OCI-LY7 (cell line): Measurements from ENCODE around the gene CDK14. TPM values are rescaled to one million over a fixed set of nuclear protein-coding genes. Genes with fewer than 3 reads are reported as not detected.

Experiments
- BruUV-seq: library from RNA; stranded (reverse); fragments of 400-500 nt; replicated peaks from 2 replicates; lab custom pipeline; 2021; lab: Mats Ljungman, UMichigan
- CTCF ChIA-PET: fragments of 300-600 bp; sonication (Branson Sonifier 250); formaldehyde crosslinking; loops from one replicate; lab custom pipeline; 2022; ENCODE audit warnings: antibody characterized with exemption; ENCODE audit not compliant: unreplicated experiment; lab: Charles Lee
- POLR2A ChIA-PET: fragments of 300-600 bp; sonication (Branson Sonifier 250); formaldehyde crosslinking; loops from one replicate; lab custom pipeline; 2022; ENCODE audit warnings: antibody characterized with exemption; lab: Charles Lee
- DNase-seq: peaks from one replicate; pipeline ENCODE4 v3.0.0-alpha.2; 2015; ENCODE audit warnings: low spot score
- H2AFZ ChIP-seq: fragments of 200-600 bp; sonication (generic), shearing (Covaris generic); 2 replicates; pipeline ENCODE4 v1.6.1; 2014; ENCODE audit warnings: mild to moderate bottlenecking, antibody characterized with exemption, low read length, moderate library complexity
- H3K27ac ChIP-seq: fragments of 200-600 bp; sonication (generic); 2 replicates; pipeline ENCODE4 v1.5.1; 2014; ENCODE audit warnings: mixed run types, low read depth, mild to moderate bottlenecking, moderate library complexity, low read length, inconsistent platforms; ENCODE audit not compliant: poor library complexity, severe bottlenecking
- H3K36me3 ChIP-seq: fragments of 200-600 bp; sonication (generic); 2 replicates; pipeline ENCODE4 v1.6.1; 2014; ENCODE audit warnings: mild to moderate bottlenecking, antibody characterized with exemption, low read length, moderate library complexity, mixed read lengths; ENCODE audit not compliant: insufficient read depth
- H3K4me1 ChIP-seq: fragments of 200-600 bp; sonication (generic); 2 replicates; pipeline ENCODE4 v1.5.1; 2014; ENCODE audit warnings: mild to moderate bottlenecking, low read length; ENCODE audit not compliant: insufficient read depth, poor library complexity, severe bottlenecking
- H3K4me2 ChIP-seq: fragments of 200-600 bp; sonication (generic); 2 replicates; pipeline ENCODE4 v1.6.1; 2014; ENCODE audit warnings: mild to moderate bottlenecking, low read length
- H3K4me3 ChIP-seq: fragments of 200-600 bp; sonication (generic); 2 replicates; pipeline ENCODE4 v1.5.1; 2014; ENCODE audit warnings: mild to moderate bottlenecking, low read depth, low read length; ENCODE audit not compliant: poor library complexity, severe bottlenecking
- H3K79me2 ChIP-seq: fragments of 200-600 bp; sonication (generic); 2 replicates; pipeline ENCODE4 v1.6.1; 2016; ENCODE audit warnings: low read depth, mild to moderate bottlenecking, low read length, moderate library complexity, mixed read lengths; ENCODE audit not compliant: insufficient read depth
- H3K9me2 ChIP-seq: fragments of 200-600 bp; sonication (generic); 2 replicates; pipeline ENCODE4 v1.6.1; 2016; ENCODE audit warnings: mild to moderate bottlenecking, low read length, mixed read lengths; ENCODE audit not compliant: insufficient read depth
- H3K9me3 ChIP-seq: fragments of 200-600 bp; sonication (generic); 2 replicates; pipeline ENCODE4 v1.6.1; 2014; ENCODE audit warnings: mild to moderate bottlenecking, mixed run types, low read length, mixed read lengths
- H4K20me1 ChIP-seq: fragments of 200-600 bp; sonication (generic); 2 replicates; pipeline ENCODE4 v1.6.1; 2014; ENCODE audit warnings: mild to moderate bottlenecking, antibody characterized with exemption, low read length, moderate library complexity, mixed read lengths; ENCODE audit not compliant: insufficient read depth
- CTCF ChIP-seq: fragments of 200-600 bp; sonication (generic); conservative IDR thresholded peaks from 2 replicates; pipeline ENCODE4 v1.5.1; 2014; ENCODE audit warnings: mild to moderate bottlenecking, antibody characterized with exemption, low read length, moderate library complexity, mixed read lengths
- EZH2phosphoT487 ChIP-seq: fragments of 200-600 bp; sonication (generic); IDR thresholded peaks from 2 replicates; pipeline ENCODE4 v1.6.1; 2018; ENCODE audit warnings: low read depth, borderline replicate concordance, mild to moderate bottlenecking, mixed run types, antibody characterized with exemption, low read length, moderate library complexity, mixed read lengths
- intact Hi-C: fragments of 100-400 bp; cut with micrococcal nuclease; formaldehyde crosslinking; loops from one replicate; pipeline ENCODE4 v1.10.0; 2022; ENCODE audit not compliant: unreplicated experiment
- total RNA-seq, 2 experiments: library from RNA; depleted of rRNA in 1 of 2; stranded (reverse); fragments of >200 nt in 1 of 2; shearing (Covaris generic) in 1 of 2; gene quantifications; 2 replicates each; pipeline ENCODE4 v1.2.3, GENCODE V29; 2014 to 2022

CDK14 gene
- total RNA-seq, 2 experiments from 2014 or later = 90.7 to 111 TPM

GRCh38 chr7:91193141-91193540, 597.0 kb downstream of the CDK14 start:
- CTCF ChIA-PET = no interaction called here
- intact Hi-C loops = no loop called here
- H3K4me1 ChIP-seq = no peaks in the 10 kb centered on the region
- H2AFZ ChIP-seq = no peak overlapping the region
- H3K79me2 ChIP-seq = no peaks in the 10 kb centered on the region
- DNase-seq = no peak
- no peaks in the 10 kb centered on the region; the same call in 1 of the 2 replicates for H4K20me1 ChIP-seq
- no peaks in the 10 kb centered on the region for H3K9me2 ChIP-seq
- H3K4me2 ChIP-seq = no peak overlapping the region
- H3K4me3 ChIP-seq = no peak overlapping the region
- no TSS peak for BruUV-seq
- H3K36me3 ChIP-seq = no peaks in the 10 kb centered on the region
- TF ChIP-seq CTCF (no peak), EZH2phosphoT487 (no peak)
- no peaks in the 10 kb centered on the region for H3K9me3 ChIP-seq
- no peak overlapping the region for H3K27ac ChIP-seq
- POLR2A ChIA-PET = interaction anchor here (0.6 to 1.4 kb wide), 2 partner anchors 10 to 61 kb away, joined by 3 read pairs; no protein-coding TSS in a partner anchor

- intact Hi-C loops = no loop called here
- CTCF ChIA-PET = no interaction called here
- no peak overlapping the region for H2AFZ ChIP-seq
- DNase-seq = no peak
- no peaks in the 10 kb centered on the region for H3K9me3 ChIP-seq
- no peaks in the 10 kb centered on the region for H3K79me2 ChIP-seq
- H4K20me1 ChIP-seq = no peaks in the 10 kb centered on the region; the same call in 1 of the 2 replicates
- BruUV-seq = no TSS peak
- H3K9me2 ChIP-seq = no peaks in the 10 kb centered on the region
- H3K36me3 ChIP-seq = no peaks in the 10 kb centered on the region
- POLR2A ChIA-PET = interaction anchor here (0.5 to 1.2 kb wide), 3 partner anchors 8 to 59 kb away, joined by 3 read pairs; no protein-coding TSS in a partner anchor
- no peaks in the 10 kb centered on the region for H3K4me1 ChIP-seq
- TF ChIP-seq CTCF (no peak), EZH2phosphoT487 (no peak)
- H3K4me2 ChIP-seq = no peak overlapping the region
- H3K27ac ChIP-seq = no peak overlapping the region
- H3K4me3 ChIP-seq = no peak overlapping the region
Observed at GRCh38 chr7:91194841-91195240, 598.7 kb downstream of the CDK14 start.

- Histone ChIP-seq H3K27ac (no peak overlapping the region), H3K4me3 (no peak overlapping the region), H4K20me1 (no peaks in the 10 kb centered on the region), H3K4me1 (no peaks in the 10 kb centered on the region), H3K4me2 (no peak overlapping the region), H3K36me3 (no peaks in the 10 kb centered on the region), H3K79me2 (no peaks in the 10 kb centered on the region), H3K9me3 (no peaks in the 10 kb centered on the region), H3K9me2 (no peaks in the 10 kb centered on the region), H2AFZ (no peak overlapping the region)
- TF ChIP-seq CTCF (no peak), EZH2phosphoT487 (no peak)
- intact Hi-C loops = no loop called here
- CTCF ChIA-PET = no interaction called here
- POLR2A ChIA-PET = interaction anchor here (0.9 to 1.2 kb wide), 2 partner anchors 37 to 66 kb away, joined by 3 read pairs; no protein-coding TSS in a partner anchor
- BruUV-seq = no TSS peak
- DNase-seq = no peak
Observed at GRCh38 chr7:91196058-91196457, 599.9 kb downstream of the CDK14 start.
